ENCODE measurements around the gene BST2. TPM values are rescaled to one million over a fixed set of nuclear protein-coding genes. Genes with fewer than 3 reads are reported as not detected.

Gene BST2
- total RNA-seq, 3 donors from 2014 or later (not counting 1 experiment from before 2014, with no cell fraction given): 84.8 to 106 (median 100) TPM

GRCh38 chr19:17357724-17358123 lies 47.7 kb downstream of the BST2 start:
- H3K4me1 Mint-ChIP-seq: no peaks in the 10 kb centered on the region
- H3K4me3 ChIP-seq (ENCODE audit: low read length): no peak overlapping the region
- H3K36me3 Mint-ChIP-seq: no peaks in the 10 kb centered on the region
- H3K4me3 Mint-ChIP-seq: no peak overlapping the region
- H3K27ac ChIP-seq (ENCODE audit: low read length): no peak overlapping the region
- no peaks in the 10 kb centered on the region for H3K36me3 ChIP-seq (ENCODE audit: control insufficient read depth, insufficient read depth, low read length)
- TF ChIP-seq, protein P1, sequence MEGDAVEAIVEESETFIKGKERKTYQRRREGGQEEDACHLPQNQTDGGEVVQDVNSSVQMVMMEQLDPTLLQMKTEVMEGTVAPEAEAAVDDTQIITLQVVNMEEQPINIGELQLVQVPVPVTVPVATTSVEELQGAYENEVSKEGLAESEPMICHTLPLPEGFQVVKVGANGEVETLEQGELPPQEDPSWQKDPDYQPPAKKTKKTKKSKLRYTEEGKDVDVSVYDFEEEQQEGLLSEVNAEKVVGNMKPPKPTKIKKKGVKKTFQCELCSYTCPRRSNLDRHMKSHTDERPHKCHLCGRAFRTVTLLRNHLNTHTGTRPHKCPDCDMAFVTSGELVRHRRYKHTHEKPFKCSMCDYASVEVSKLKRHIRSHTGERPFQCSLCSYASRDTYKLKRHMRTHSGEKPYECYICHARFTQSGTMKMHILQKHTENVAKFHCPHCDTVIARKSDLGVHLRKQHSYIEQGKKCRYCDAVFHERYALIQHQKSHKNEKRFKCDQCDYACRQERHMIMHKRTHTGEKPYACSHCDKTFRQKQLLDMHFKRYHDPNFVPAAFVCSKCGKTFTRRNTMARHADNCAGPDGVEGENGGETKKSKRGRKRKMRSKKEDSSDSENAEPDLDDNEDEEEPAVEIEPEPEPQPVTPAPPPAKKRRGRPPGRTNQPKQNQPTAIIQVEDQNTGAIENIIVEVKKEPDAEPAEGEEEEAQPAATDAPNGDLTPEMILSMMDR (IDR thresholded peaks at IDR 0.05): no peak
- no peaks in the 10 kb centered on the region for H3K4me1 ChIP-seq (ENCODE audit: control insufficient read depth, insufficient read depth, low read length)
- no peak for ATAC-seq
- no peaks in the 10 kb centered on the region for H3K9me3 ChIP-seq (ENCODE audit: control insufficient read depth, insufficient read depth, low read length)
- no peaks in the 10 kb centered on the region for H3K27me3 ChIP-seq (ENCODE audit: control insufficient read depth, insufficient read depth, low read length)
- intact Hi-C loops (cut with micrococcal nuclease): no loop called here
- DNase-seq: no peak
- no peak overlapping the region for H3K27ac Mint-ChIP-seq
- H3K9me3 Mint-ChIP-seq: no peaks in the 10 kb centered on the region
- 92% methylated on average over 9 of the region's 11 CpGs for WGBS (ENCODE audit: insufficient coverage)
- H3K27me3 Mint-ChIP-seq (ENCODE audit: low read depth in 2 of 2): peaks cover 0 to 11% of the 10 kb centered on the region in 2 donors

GRCh38 chr19:17357078-17357666 lies 48.3 kb downstream of the BST2 start:
- intact Hi-C loops (cut with micrococcal nuclease): no loop called here
- WGBS (ENCODE audit: insufficient coverage): 87% methylated on average over 7 of the region's 7 CpGs
- H3K27ac Mint-ChIP-seq: no peak overlapping the region

GRCh38 chr19:17353386-17353785 lies 52.0 kb downstream of the BST2 start:
- DNase-seq (no peak), ATAC-seq (no peak)
- no peaks in the 10 kb centered on the region for H3K36me3 ChIP-seq (ENCODE audit: control insufficient read depth, insufficient read depth, low read length)
- Mint-ChIP-seq H3K27me3 (ENCODE audit: low read depth in 2 of 2) (peaks cover 0 to 22% of the 10 kb centered on the region in 2 donors), H3K27ac (no peak overlapping the region), H3K4me1 (no peaks in the 10 kb centered on the region), H3K9me3 (no peaks in the 10 kb centered on the region), H3K4me3 (no peak overlapping the region), H3K36me3 (no peaks in the 10 kb centered on the region)
- peaks cover 6% of the 10 kb centered on the region for H3K4me1 ChIP-seq (ENCODE audit: control insufficient read depth, insufficient read depth, low read length)
- no peaks in the 10 kb centered on the region for H3K9me3 ChIP-seq (ENCODE audit: control insufficient read depth, insufficient read depth, low read length)
- WGBS (ENCODE audit: insufficient coverage): 91% methylated on average over 8 of the region's 8 CpGs
- no peak overlapping the region for H3K4me3 ChIP-seq (ENCODE audit: low read length)
- intact Hi-C loops (cut with micrococcal nuclease): no loop called here
- no peak overlapping the region for H3K27ac ChIP-seq (ENCODE audit: low read length)
- peaks cover 2% of the 10 kb centered on the region for H3K27me3 ChIP-seq (ENCODE audit: control insufficient read depth, insufficient read depth, low read length)
- TF ChIP-seq, protein P1 (IDR thresholded peaks at IDR 0.05): no peak

More at GRCh38 chr19:17357078-17357666, 48.3 kb downstream of the BST2 start:
- Mint-ChIP-seq H3K27me3 (ENCODE audit: low read depth in 2 of 2) (peaks cover 0 to 11% of the 10 kb centered on the region in 2 donors), H3K4me3 (no peak overlapping the region), H3K36me3 (no peaks in the 10 kb centered on the region), H3K4me1 (no peaks in the 10 kb centered on the region), H3K9me3 (no peaks in the 10 kb centered on the region)
- no peak for ATAC-seq
- no peaks in the 10 kb centered on the region for H3K4me1 ChIP-seq (ENCODE audit: control insufficient read depth, insufficient read depth, low read length)
- TF ChIP-seq, protein P1 (IDR thresholded peaks at IDR 0.05): no peak
- no peaks in the 10 kb centered on the region for H3K36me3 ChIP-seq (ENCODE audit: control insufficient read depth, insufficient read depth, low read length)
- DNase-seq: no peak
- H3K9me3 ChIP-seq (ENCODE audit: control insufficient read depth, insufficient read depth, low read length): no peaks in the 10 kb centered on the region
- H3K27ac ChIP-seq (ENCODE audit: low read length): no peak overlapping the region
- no peak overlapping the region for H3K4me3 ChIP-seq (ENCODE audit: low read length)
- H3K27me3 ChIP-seq (ENCODE audit: control insufficient read depth, insufficient read depth, low read length): no peaks in the 10 kb centered on the region

Other genes starting within 250 kb of the BST2 start
- 10 to 100 TPM; 16.4 to 21.1 (median 20.9) TPM for gene USE1, start 190.3 kb downstream of the BST2 start, total RNA-seq
- gene OCEL1, start 179.4 kb downstream of the BST2 start, total RNA-seq: 10 to 100 TPM; 28.1 to 39.1 (median 37.0) TPM
- 1 to 10 TPM; 1.3 to 4.2 (median 1.8) TPM for gene NR2F6, start 159.7 kb downstream of the BST2 start, total RNA-seq
- not detected for gene USHBP1, start 140.9 kb downstream of the BST2 start, total RNA-seq
- gene BABAM1, start 138.2 kb downstream of the BST2 start, total RNA-seq: 100 to 1,000 TPM; 106 to 127 (median 106) TPM
- gene ANKLE1, start 123.7 kb downstream of the BST2 start, total RNA-seq: 1 to 10 TPM; 1.3 to 3.6 (median 2.0) TPM
- gene ABHD8, start 102.2 kb downstream of the BST2 start, total RNA-seq: 1 to 10 TPM; 7.5 to 10.0 (median 9.7) TPM
- gene MRPL34, start 99.8 kb downstream of the BST2 start, total RNA-seq: 10 to 100 TPM; 26.9 to 40.8 (median 39.4) TPM
- 10 to 100 TPM; 32.2 to 42.5 (median 37.7) TPM for gene DDA1, start 96.1 kb downstream of the BST2 start, total RNA-seq
- 10 to 100 TPM; 18.5 to 24.7 (median 19.1) TPM for gene ANO8, start 70.8 kb downstream of the BST2 start, total RNA-seq
- 10 to 100 TPM; 21.6 to 33.0 (median 27.7) TPM for gene GTPBP3, start 68.1 kb downstream of the BST2 start, total RNA-seq
- under 1 TPM in 2 of 3 donors, not detected in 1; 0.33 to 0.53 TPM for gene PLVAP, start 28.3 kb downstream of the BST2 start, total RNA-seq
- gene CCDC194, start 11.4 kb downstream of the BST2 start, total RNA-seq: 1 to 10 TPM in 2 of 3 donors, not detected in 1; 2.7 TPM
- gene MVB12A, start 14.4 kb upstream of the BST2 start, total RNA-seq: 10 to 100 TPM; 28.4 to 30.1 (median 29.4) TPM
- not detected for gene TMEM221, start 43.0 kb upstream of the BST2 start, total RNA-seq
- not detected for gene NXNL1, start 55.3 kb upstream of the BST2 start, total RNA-seq
- 10 to 100 TPM; 12.9 to 26.2 (median 16.3) TPM for gene SLC27A1, start 64.9 kb upstream of the BST2 start, total RNA-seq
- 10 to 100 TPM; 52.9 to 58.1 (median 57.8) TPM for gene PGLS, start 106.0 kb upstream of the BST2 start, total RNA-seq
- gene COLGALT1, start 150.0 kb upstream of the BST2 start, total RNA-seq: 10 to 100 TPM; 39.0 to 55.4 (median 43.7) TPM